ENCODE results near the gene KLF17. TPM values are rescaled to one million over a fixed set of nuclear protein-coding genes. Genes with fewer than 3 reads are reported as not detected.

KLF17 gene
- total RNA-seq, 2 experiments from 2014 or later = not detected

DNA sequence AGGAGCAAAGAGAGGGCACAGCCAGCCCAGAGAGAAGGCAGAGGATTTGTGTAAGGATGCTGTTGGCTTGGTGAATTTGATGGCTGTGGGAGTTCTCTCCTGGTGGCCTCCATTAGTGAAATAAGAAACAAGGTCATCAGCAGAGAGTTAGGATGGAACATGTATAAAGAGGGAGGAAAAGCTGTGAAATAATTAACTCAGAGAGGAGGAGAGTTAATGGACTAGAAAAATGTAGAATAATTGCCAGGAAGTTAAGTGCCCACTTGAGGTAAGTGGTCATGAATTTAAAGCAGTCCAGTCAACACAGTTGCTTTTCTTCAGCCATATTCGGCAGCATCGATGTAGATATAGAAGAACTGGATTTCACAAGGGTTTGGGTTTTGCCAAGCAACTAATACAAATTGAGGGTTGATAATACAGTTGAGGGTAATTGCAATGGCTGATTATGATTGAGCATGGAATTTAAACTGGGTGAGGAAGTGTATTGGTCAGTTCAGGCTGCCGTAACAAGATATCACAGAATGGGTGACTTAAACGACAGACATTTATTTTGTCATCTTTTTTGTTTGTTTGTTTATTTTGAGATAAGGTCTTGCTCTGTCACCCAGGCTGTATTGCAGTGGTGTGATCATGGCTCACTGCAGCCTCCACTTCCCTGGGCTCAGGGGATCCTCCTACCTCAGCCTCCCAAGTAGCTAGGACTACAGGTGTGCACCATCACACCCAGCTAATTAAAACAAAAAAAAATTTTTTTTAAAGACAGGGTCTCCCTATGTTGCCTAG is 31.7 kb upstream of the KLF17 start:
- no peak overlapping the region for H3K27ac Mint-ChIP-seq

GRCh38 chr1:44089371-44090048 is 29.1 kb upstream of the KLF17 start:
- H3K27me3 Mint-ChIP-seq = peaks cover 29% of the 10 kb centered on the region
- ATAC-seq = no peak
- ChIA-PET POLR2A (no interaction called here), CTCF (no interaction called here)
- H3K4me3 Mint-ChIP-seq = no peak overlapping the region
- peak; percentile 19 for DNase-seq
- no peaks in the 10 kb centered on the region for H3K36me3 Mint-ChIP-seq (ENCODE audit: low read depth)
- intact Hi-C loops (cut with DNase I, micrococcal nuclease) = loop anchor here in 1 of 2 experiments (10.0 kb wide), 1 partner anchor 225 kb away; no protein-coding TSS in a partner anchor
- H3K4me1 Mint-ChIP-seq = no peaks in the 10 kb centered on the region
- no peaks in the 10 kb centered on the region for H3K9me3 Mint-ChIP-seq (ENCODE audit: low read depth)
- no peak overlapping the region for H3K27ac Mint-ChIP-seq

More for the DNA sequence above, 31.7 kb upstream of the KLF17 start:
- DNase-seq (no peak), ATAC-seq (no peak)
- H3K4me1 Mint-ChIP-seq = no peaks in the 10 kb centered on the region
- intact Hi-C loops (cut with DNase I, micrococcal nuclease) = no loop called here
- no peak overlapping the region for H3K4me3 Mint-ChIP-seq
- no peaks in the 10 kb centered on the region for H3K9me3 Mint-ChIP-seq (ENCODE audit: low read depth)
- POLR2A ChIA-PET = no interaction called here
- peaks cover 39% of the 10 kb centered on the region for H3K27me3 Mint-ChIP-seq
- no peaks in the 10 kb centered on the region for H3K36me3 Mint-ChIP-seq (ENCODE audit: low read depth)
- CTCF ChIA-PET = no interaction called here

- H3K9me3 Mint-ChIP-seq (ENCODE audit: low read depth) = no peaks in the 10 kb centered on the region
- intact Hi-C loops (cut with DNase I, micrococcal nuclease) = loop anchor here in 1 of 2 experiments (10.0 kb wide), 1 partner anchor 224 kb away; no protein-coding TSS in a partner anchor
- H3K4me1 Mint-ChIP-seq = no peaks in the 10 kb centered on the region
- POLR2A ChIA-PET = no interaction called here
- no peak overlapping the region for H3K27ac Mint-ChIP-seq
- ATAC-seq = no peak
- no peak for DNase-seq
- CTCF ChIA-PET = no interaction called here
- H3K36me3 Mint-ChIP-seq (ENCODE audit: low read depth) = no peaks in the 10 kb centered on the region
- H3K27me3 Mint-ChIP-seq = peaks cover 25% of the 10 kb centered on the region
- no peak overlapping the region for H3K4me3 Mint-ChIP-seq
Observed at GRCh38 chr1:44090429-44091252, 28.0 kb upstream of the KLF17 start.

DNA sequence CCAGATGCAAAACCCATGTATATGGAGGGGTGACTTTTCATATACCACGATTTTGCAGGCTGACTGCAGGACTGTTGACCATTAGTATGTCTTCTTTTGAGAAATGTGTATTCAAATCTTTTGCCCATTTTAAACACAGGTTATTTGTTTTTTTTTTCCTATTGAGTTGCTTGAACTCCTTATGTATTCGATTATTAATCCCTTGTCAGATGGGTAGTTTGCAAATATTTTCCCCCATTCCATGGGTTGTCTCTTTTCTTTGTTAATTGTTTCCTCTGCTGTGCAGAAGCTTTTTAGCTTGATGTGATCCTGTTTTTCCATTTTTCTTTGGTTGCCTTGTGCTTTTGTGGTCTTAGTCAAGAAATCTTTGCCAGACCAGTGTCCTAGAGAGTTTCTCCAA is 24.6 kb upstream of the KLF17 start:
- DNase-seq = no peak
- no peaks in the 10 kb centered on the region for H3K36me3 Mint-ChIP-seq (ENCODE audit: low read depth)
- ATAC-seq = no peak
- H3K27ac Mint-ChIP-seq = no peak overlapping the region
- intact Hi-C loops (cut with DNase I, micrococcal nuclease) = loop anchor here in 1 of 2 experiments (10.0 kb wide), 1 partner anchor 221 kb away; no protein-coding TSS in a partner anchor
- no peak overlapping the region for H3K4me3 Mint-ChIP-seq
- H3K4me1 Mint-ChIP-seq = no peaks in the 10 kb centered on the region
- H3K27me3 Mint-ChIP-seq = peaks cover 9% of the 10 kb centered on the region
- H3K9me3 Mint-ChIP-seq (ENCODE audit: low read depth) = peaks cover 3% of the 10 kb centered on the region
- ChIA-PET CTCF (no interaction called here), POLR2A (no interaction called here)

DNA sequence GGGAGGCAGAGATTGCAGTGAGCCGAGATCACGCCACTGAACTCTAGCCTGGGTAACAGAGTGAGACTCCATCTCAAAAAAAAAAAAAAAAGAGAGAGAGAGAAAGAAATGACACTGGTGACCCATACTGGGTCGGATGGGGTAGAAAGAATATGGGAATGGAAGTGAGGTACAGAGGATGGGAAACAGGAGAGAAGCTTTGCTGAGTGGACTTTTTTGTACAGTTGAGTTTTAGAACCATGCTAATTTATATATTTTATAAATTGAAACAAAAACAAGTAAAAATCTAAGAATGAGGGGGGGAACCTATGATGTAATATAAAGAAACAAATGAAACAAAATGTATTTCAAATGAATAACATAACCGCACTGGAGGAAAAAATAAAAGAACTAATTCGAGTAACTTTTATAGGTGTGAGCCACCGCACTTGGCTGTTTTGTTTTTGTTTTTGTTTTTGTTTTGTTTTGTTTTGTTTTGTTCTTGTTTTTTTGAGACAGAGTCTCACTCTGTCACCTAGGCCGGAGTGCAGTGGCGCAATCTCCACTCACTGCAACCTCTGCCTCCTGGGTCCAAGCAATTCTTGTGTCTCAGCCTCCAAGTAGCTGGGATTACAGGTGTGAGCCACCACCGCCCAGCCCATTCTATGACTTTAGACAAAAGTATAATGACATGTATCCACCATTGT is 18.3 kb upstream of the KLF17 start:
- no peak overlapping the region for H3K27ac Mint-ChIP-seq
- H3K4me1 Mint-ChIP-seq = no peaks in the 10 kb centered on the region
- DNase-seq (no peak), ATAC-seq (no peak)
- ChIA-PET CTCF (interaction anchor here (0.6 to 0.7 kb wide), 2 partner anchors 129 to 1444 kb away, joined by 3 read pairs; no protein-coding TSS in a partner anchor), POLR2A (no interaction called here)
- peaks cover 3% of the 10 kb centered on the region for H3K9me3 Mint-ChIP-seq (ENCODE audit: low read depth)
- no peak overlapping the region for H3K4me3 Mint-ChIP-seq
- intact Hi-C loops (cut with DNase I, micrococcal nuclease) = no loop called here
- no peaks in the 10 kb centered on the region for H3K36me3 Mint-ChIP-seq (ENCODE audit: low read depth)
- peaks cover 2% of the 10 kb centered on the region for H3K27me3 Mint-ChIP-seq

GRCh38 chr1:44101328-44101727 is 17.3 kb upstream of the KLF17 start:
- Mint-ChIP-seq H3K4me3 (no peak overlapping the region), H3K27ac (no peak overlapping the region)
- POLR2A ChIA-PET = no interaction called here

GRCh38 chr1:44103270-44104131 is 15.1 kb upstream of the KLF17 start:
- Mint-ChIP-seq H3K4me3 (no peak overlapping the region), H3K9me3 (ENCODE audit: low read depth) (no peaks in the 10 kb centered on the region), H3K36me3 (ENCODE audit: low read depth) (no peaks in the 10 kb centered on the region), H3K27ac (no peak overlapping the region), H3K27me3 (peaks cover 13% of the 10 kb centered on the region), H3K4me1 (no peaks in the 10 kb centered on the region)
- DNase-seq = peak; percentile 12
- intact Hi-C loops (cut with DNase I, micrococcal nuclease) = no loop called here
- CTCF ChIA-PET = interaction anchor here (1.1 to 1.5 kb wide), 2 partner anchors 8 to 11 kb away, joined by 4 to 5 read pairs; no protein-coding TSS in a partner anchor
- POLR2A ChIA-PET = no interaction called here
- ATAC-seq = no peak

More at GRCh38 chr1:44101328-44101727, 17.3 kb upstream of the KLF17 start:
- CTCF ChIA-PET = no interaction called here
- Mint-ChIP-seq H3K36me3 (ENCODE audit: low read depth) (no peaks in the 10 kb centered on the region), H3K4me1 (no peaks in the 10 kb centered on the region), H3K9me3 (ENCODE audit: low read depth) (peaks cover 3% of the 10 kb centered on the region), H3K27me3 (peaks cover 5% of the 10 kb centered on the region)
- intact Hi-C loops (cut with DNase I, micrococcal nuclease) = no loop called here
- DNase-seq (no peak), ATAC-seq (no peak)

DNA sequence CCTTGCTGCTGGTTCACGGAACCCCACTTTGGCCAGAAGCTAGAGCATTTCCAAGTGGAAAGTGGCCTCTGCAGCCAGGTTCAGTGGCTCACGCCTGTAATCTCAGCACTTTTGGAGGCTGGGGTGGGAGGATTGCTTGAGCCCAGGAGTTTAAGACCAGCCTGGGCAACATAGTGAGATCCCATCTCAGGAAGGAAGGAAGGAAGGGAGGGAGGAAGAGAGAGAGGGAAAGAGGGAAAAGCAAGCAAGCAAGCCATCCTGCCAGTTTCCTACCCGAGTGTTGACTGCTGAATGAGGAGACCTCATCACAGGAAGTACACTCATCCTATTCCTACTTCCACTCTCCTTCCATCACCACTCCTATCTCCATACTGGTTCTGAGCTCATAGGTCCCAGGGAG is 12.8 kb upstream of the KLF17 start:
- H3K36me3 Mint-ChIP-seq (ENCODE audit: low read depth) = no peaks in the 10 kb centered on the region
- POLR2A ChIA-PET = no interaction called here
- no peak for ATAC-seq

GRCh38 chr1:44108241-44108640 is 10.4 kb upstream of the KLF17 start:
- Mint-ChIP-seq H3K4me3 (no peak overlapping the region), H3K27ac (no peak overlapping the region), H3K36me3 (ENCODE audit: low read depth) (no peaks in the 10 kb centered on the region), H3K4me1 (no peaks in the 10 kb centered on the region), H3K27me3 (peaks cover 11% of the 10 kb centered on the region), H3K9me3 (ENCODE audit: low read depth) (no peaks in the 10 kb centered on the region)
- ChIA-PET POLR2A (no interaction called here), CTCF (interaction anchor here (0.6 to 1.4 kb wide), 2 partner anchors 13 to 49 kb away, joined by 3 to 5 read pairs; no protein-coding TSS in a partner anchor)
- ATAC-seq (no peak), DNase-seq (no peak)
- intact Hi-C loops (cut with DNase I, micrococcal nuclease) = no loop called here

More for the DNA sequence above, 12.8 kb upstream of the KLF17 start:
- CTCF ChIA-PET = interaction anchor here (0.6 kb wide), 1 partner anchor 13 kb away, joined by 3 read pairs; no protein-coding TSS in a partner anchor
- Mint-ChIP-seq H3K9me3 (ENCODE audit: low read depth) (no peaks in the 10 kb centered on the region), H3K27me3 (peaks cover 13% of the 10 kb centered on the region), H3K4me1 (no peaks in the 10 kb centered on the region), H3K4me3 (no peak overlapping the region), H3K27ac (no peak overlapping the region)
- no peak for DNase-seq
- intact Hi-C loops (cut with DNase I, micrococcal nuclease) = no loop called here

DNA sequence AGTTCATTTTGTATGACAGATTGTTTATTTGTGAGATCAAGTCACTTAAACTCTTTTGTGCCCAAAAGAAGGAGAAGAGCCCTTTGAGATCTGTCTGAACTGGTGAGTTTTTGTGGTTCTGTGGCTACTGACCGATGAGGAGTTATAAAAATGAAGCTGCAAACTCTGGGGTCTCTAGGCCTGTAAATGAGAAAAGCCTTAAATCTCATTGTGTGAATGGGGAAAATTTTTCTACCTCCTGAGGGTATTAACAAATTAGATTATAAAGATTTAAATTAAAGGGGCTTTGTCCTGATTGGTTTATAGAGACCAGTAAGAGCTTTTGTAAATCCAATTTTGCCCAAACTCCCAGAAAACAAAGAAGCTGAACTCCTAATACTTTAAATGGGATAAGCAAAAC is 9.7 kb upstream of the KLF17 start:
- intact Hi-C loops (cut with DNase I, micrococcal nuclease) = no loop called here
- no peak for DNase-seq
- H3K9me3 Mint-ChIP-seq (ENCODE audit: low read depth) = no peaks in the 10 kb centered on the region
- H3K27ac Mint-ChIP-seq = no peak overlapping the region
- ATAC-seq = no peak
- H3K27me3 Mint-ChIP-seq = peaks cover 11% of the 10 kb centered on the region
- no peak overlapping the region for H3K4me3 Mint-ChIP-seq
- ChIA-PET POLR2A (no interaction called here), CTCF (interaction anchor here (0.6 to 1.4 kb wide), 4 partner anchors 13 to 48 kb away, joined by 3 to 5 read pairs (median 3); no protein-coding TSS in a partner anchor)
- H3K4me1 Mint-ChIP-seq = no peaks in the 10 kb centered on the region
- no peaks in the 10 kb centered on the region for H3K36me3 Mint-ChIP-seq (ENCODE audit: low read depth)

All from activated CD4-positive, alpha-beta T cell treated with anti-CD3 and anti-CD28 coated beads for 36 hours (primary cell).